Measurements from ENCODE around the gene PDLIM4. TPM values are rescaled to one million over a fixed set of nuclear protein-coding genes. Genes with fewer than 3 reads are reported as not detected.

Gene PDLIM4
- total RNA-seq, 1 donor from 2014 or later, result 55.1 TPM

GRCh38 chr5:132258102-132259068 is 889 bp downstream of the PDLIM4 start:
- Mint-ChIP-seq H3K27ac (ENCODE audit: unreplicated experiment) (peak overlapping the region; percentile 91), H3K36me3 (ENCODE audit: low read depth) (peaks cover 10% of the 10 kb centered on the region), H3K9me3 (ENCODE audit: low read depth) (no peaks in the 10 kb centered on the region), H3K4me1 (ENCODE audit: low read depth) (peaks cover 59% of the 10 kb centered on the region), H3K4me3 (ENCODE audit: unreplicated experiment) (peak overlapping the region; percentile 81), H3K27me3 (ENCODE audit: low read depth) (no peaks in the 10 kb centered on the region)
- TF ChIP-seq CTCF (IDR thresholded peaks at IDR 0.05), result no peak
- peak; percentile 77 for DNase-seq (ENCODE audit: low spot score)

- Mint-ChIP-seq H3K27ac (ENCODE audit: unreplicated experiment) (peak overlapping the region; percentile 91), H3K9me3 (ENCODE audit: low read depth) (no peaks in the 10 kb centered on the region), H3K36me3 (ENCODE audit: low read depth) (peaks cover 11% of the 10 kb centered on the region), H3K4me3 (ENCODE audit: unreplicated experiment) (peak overlapping the region; percentile 81), H3K4me1 (ENCODE audit: low read depth) (peaks cover 62% of the 10 kb centered on the region), H3K27me3 (ENCODE audit: low read depth) (no peaks in the 10 kb centered on the region)
- TF ChIP-seq CTCF (IDR thresholded peaks at IDR 0.05), result no peak
- peak; percentile 97 for DNase-seq (ENCODE audit: low spot score)
These were observed 1.8 kb downstream of the PDLIM4 start for GRCh38 chr5:132259069-132259851.

- Mint-ChIP-seq H3K4me1 (ENCODE audit: low read depth) (peaks cover 62% of the 10 kb centered on the region), H3K4me3 (ENCODE audit: unreplicated experiment) (peak overlapping the region; percentile 81), H3K27me3 (ENCODE audit: low read depth) (no peaks in the 10 kb centered on the region), H3K27ac (ENCODE audit: unreplicated experiment) (peak overlapping the region; percentile 91), H3K36me3 (ENCODE audit: low read depth) (peaks cover 15% of the 10 kb centered on the region), H3K9me3 (ENCODE audit: low read depth) (no peaks in the 10 kb centered on the region)
- DNase-seq (ENCODE audit: low spot score), result peak; percentile 51
- no peak for TF ChIP-seq CTCF (IDR thresholded peaks at IDR 0.05)
These were observed 2.6 kb downstream of the PDLIM4 start for GRCh38 chr5:132260051-132260450.

GRCh38 chr5:132260714-132261551 is 3.4 kb downstream of the PDLIM4 start:
- Mint-ChIP-seq H3K4me3 (ENCODE audit: unreplicated experiment) (peak overlapping the region; percentile 81), H3K27ac (ENCODE audit: unreplicated experiment) (peak overlapping the region; percentile 91), H3K27me3 (ENCODE audit: low read depth) (no peaks in the 10 kb centered on the region)

More at GRCh38 chr5:132260714-132261551, 3.4 kb downstream of the PDLIM4 start:
- H3K9me3 Mint-ChIP-seq (ENCODE audit: low read depth), result no peaks in the 10 kb centered on the region
- DNase-seq (ENCODE audit: low spot score), result peak; percentile 42
- H3K36me3 Mint-ChIP-seq (ENCODE audit: low read depth), result peaks cover 16% of the 10 kb centered on the region
- no peak for TF ChIP-seq CTCF (IDR thresholded peaks at IDR 0.05)
- peaks cover 69% of the 10 kb centered on the region for H3K4me1 Mint-ChIP-seq (ENCODE audit: low read depth)

Data from chondrocyte (in vitro differentiated cells).